Measurements from ENCODE around the gene ISG20L2.
"Not testable (repeated sequence)": the region's sequence is repeated elsewhere in the genome, so short reads cannot be mapped to it uniquely, and the experiment has no call there.

Gene ISG20L2, protein sequence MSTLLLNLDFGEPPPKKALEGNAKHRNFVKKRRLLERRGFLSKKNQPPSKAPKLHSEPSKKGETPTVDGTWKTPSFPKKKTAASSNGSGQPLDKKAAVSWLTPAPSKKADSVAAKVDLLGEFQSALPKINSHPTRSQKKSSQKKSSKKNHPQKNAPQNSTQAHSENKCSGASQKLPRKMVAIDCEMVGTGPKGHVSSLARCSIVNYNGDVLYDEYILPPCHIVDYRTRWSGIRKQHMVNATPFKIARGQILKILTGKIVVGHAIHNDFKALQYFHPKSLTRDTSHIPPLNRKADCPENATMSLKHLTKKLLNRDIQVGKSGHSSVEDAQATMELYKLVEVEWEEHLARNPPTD

DNA sequence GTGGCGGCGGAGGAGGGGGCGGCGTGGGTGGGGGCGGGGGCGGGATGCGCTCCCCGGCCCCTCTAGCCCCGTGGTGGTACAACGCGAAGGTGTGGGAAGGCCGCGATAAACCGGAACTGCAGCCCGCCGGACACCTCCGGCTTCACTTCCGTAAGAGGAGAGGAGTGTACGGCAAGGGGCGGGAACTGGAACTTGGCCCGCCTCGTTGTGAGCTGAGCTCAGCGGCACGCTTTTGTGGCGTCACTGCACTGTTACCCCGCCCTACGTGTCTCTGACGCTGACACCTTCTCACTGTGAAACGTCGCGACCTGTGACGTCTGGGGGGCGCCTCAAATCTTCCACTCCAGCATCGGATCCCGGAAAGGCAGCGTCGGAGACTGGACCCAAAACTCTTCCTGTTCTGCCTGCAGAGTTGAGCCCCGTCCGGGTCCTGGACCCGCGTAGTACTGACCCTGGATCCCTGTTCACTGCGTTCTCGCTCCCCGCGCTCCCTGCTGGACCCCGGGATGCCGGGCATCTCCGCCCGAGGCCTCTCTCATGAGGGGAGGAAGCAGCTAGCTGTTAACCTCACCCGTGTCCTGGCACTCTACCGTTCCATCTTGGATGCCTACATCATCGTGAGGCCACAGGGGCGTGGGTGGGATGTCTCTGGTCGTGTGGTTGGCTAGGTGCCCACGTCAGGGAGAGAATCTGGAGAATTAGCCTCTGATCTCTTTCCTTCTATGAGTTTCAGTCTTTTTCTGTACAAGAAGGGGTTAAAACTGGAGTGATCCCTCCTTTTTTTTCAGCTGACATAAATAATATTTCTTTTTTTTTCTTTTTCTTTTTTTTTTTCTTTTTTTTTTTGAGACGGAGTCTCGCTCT is at the start of gene ISG20L2:
TSS of gene ISG20L2 (minus strand) at position 168 of the 864 bp plus-strand sequence. CDS start 1,114 bp downstream, outside the sequence.
- peak; percentile 93 for DNase-seq (ENCODE audit: low spot score)

DNA sequence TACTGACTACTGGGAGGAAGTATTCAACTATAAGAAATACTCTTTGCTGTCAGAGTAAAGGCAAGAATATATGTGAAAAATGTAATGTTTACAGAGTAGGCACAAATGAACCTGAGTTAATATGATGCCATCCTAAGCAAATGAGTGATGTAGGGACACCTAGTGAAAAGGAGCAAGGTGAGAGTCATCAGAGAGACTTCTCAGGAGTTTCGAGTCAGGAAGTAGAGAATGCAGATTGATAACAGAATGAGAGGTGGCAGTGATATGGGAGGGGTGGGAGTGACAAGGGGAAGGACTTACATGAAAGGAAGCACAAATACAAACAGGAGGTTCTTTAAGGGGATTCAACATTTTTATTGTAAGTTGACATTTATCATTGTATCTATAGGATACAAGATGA is 49.0 kb upstream of the ISG20L2 start:
- no peak for DNase-seq (ENCODE audit: low spot score)

DNA sequence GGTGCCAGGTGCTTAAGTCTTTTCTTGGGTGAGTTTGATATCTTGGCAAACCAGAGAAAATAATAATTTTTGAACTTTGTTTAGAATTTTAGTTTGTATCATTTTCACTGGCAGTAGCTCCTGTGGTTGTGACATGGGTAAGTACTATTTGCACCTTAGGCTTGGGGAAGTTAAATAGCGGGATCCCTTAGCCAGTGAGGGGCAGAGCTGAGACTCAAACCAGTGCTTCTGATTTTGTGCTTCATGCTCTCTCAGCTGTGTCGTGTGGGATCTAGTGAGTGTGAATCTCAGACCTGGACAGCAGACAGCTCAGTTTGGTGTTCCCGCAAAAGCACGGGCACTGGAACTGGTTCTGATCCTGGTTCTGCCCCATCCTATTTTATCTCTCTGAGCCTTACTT is 48.4 kb upstream of the ISG20L2 start:
- no peak for DNase-seq (ENCODE audit: low spot score)

DNA sequence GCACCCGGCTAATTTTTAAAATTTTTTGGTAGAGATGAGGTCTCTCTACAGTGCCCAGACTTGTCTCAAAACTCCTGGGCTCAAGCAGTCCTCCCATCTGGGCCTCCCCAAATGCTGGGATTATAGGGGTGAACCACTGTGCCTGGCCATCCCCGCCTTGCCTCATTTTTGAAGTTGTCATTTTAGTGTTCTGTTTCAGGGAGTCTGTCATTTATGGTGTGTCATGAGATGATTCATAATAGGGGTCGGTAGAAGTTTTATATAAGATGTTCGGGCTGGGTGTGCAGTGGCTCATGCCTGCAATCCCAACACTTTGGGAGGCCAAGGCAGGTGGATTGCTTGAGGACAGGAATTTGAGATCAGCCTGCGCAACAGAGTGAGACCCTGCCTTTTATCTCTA is 47.2 kb upstream of the ISG20L2 start:
- DNase-seq (ENCODE audit: low spot score) = no peak

DNA sequence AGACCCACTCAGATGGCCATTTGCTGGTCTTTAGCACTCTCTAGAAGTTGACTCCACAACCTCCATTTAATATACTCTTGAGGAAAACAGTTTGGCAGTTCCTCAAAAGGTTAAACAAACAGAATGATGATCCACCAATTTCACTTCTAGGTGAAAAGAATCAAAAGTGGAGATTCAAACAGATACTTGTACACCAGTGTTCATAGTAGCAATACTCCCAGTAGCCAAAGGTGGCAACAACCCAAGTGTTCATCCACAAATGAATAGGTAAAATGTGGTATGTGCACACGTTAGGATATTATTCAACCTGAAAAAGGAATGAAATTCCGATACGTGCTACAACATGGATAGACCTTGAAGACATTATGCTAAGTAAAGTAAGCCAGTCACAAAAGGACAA is 45.0 kb upstream of the ISG20L2 start:
- DNase-seq (ENCODE audit: low spot score) = no peak

DNA sequence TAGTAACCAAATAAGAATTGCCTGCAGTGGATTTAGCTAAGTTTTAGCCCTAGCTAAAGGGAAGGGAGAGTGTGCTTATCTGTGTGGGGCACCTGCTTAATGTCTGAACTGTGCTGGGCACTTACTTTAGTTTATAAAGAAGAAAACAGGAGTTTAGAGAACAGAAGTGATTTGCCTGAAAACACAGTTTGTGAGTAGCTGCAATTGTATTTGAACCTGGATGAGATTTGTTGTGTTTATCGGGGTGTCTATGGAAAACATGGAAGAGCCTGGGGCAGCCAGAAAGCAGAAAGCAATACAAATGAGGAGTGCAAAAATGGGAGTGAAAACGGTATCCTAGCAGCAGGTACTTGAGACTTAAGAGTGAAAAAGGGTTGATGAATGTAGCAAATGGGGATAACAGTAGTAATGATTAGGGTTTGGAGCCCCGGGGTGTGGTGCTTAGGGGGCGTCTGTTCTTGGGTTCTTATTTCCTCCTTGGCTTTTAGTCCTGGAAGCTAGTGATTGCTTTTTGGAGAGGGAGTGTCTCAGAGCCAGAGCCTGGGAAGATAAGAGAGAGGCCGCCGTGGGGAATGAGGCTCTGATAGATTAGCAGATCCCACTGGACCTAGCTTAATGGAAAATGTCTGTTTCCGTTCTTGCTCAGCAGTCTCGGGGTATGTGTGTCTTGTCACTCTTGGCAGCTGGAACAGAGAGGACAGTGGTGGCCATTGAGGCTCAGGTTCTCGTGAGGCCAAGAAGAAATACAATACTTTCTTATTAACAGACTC is 44.3 kb upstream of the ISG20L2 start:
- no peak for DNase-seq (ENCODE audit: low spot score)

DNA sequence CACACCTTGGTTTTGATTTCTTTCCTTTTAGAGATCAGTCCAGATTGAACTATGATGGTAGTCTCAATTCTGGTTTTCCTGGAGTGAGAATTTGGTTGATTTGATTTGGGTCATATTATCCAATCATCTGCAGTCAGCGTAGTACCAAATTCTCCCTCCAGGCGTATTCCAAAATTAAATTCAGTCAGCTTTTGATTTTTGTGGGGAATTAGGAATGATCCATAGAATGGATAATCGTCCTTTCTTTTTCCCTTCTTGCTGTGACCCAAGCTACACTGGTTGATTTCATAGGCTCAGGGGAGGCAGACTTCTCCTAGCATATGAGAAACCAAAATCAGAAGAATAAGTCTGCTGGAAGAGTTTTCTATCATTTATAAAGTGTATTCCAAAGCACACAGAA is 43.7 kb upstream of the ISG20L2 start:
- DNase-seq (ENCODE audit: low spot score) = no peak

DNA sequence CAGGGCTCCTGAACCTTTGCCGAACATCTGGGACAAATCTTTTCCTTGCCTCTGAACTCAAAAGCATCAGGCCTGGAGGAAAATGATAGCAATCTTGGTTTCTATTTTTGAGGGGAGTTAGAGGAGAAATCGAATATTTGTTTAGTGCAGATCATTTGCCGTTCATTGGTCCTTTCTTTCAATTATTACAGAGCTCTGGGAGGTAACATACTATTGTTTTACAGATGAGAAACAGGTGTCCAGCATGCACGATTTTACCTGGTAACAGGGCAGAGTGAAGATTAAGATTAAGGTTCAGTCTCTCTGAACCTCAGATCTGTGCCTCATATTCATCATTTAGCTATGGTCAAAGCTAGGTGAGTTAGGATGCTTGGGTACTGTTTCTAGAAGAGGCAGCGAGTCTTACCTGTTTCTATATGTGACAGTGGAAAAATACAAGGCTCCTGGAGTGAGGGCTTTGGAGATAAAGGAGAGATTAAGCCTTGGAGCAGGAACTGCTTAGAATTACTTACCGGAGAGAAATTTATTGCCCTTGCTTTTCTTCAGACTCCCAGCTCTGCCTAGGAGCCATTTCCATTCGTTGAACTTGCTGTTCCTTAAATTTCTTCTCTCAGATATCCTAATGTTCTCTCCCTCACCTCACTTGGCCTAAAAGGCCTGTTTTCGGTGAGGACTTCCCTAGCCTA is 40.2 kb upstream of the ISG20L2 start:
- no peak for DNase-seq (ENCODE audit: low spot score)

DNA sequence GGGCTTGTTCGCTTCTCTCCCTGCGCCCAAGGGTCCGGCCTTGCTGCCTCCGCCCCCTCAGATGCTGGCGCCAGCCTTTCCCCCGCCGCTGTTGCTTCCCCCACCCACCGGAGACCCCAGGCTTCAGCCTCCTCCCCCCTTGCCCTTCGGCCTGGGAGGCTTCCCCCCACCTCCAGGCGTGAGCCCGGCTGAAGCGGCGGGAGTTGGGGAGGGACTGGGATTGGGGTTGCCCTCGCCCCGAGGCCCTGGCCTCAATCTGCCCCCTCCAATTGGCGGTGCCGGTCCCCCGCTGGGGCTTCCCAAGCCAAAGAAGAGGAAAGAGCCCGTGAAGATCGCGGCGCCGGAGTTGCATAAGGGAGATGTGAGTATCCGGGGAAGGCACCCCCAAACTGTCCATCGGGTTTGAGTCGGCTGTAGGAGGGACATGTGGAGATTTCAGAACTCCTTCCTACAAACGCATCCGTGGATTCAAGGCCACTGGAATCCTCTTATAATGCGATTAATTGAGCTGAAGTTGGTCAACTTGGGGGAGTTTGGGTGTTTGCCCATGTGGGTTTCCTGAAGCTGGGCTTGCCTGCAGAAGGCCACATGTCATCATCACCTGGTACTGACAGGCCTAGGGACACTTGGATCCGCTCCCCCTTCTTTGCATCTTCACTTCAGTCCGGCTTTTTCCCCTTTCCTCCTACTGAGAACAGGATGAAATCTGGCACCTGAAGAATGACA is 39.5 kb upstream of the ISG20L2 start:
- DNase-seq (ENCODE audit: low spot score) = no peak

DNA sequence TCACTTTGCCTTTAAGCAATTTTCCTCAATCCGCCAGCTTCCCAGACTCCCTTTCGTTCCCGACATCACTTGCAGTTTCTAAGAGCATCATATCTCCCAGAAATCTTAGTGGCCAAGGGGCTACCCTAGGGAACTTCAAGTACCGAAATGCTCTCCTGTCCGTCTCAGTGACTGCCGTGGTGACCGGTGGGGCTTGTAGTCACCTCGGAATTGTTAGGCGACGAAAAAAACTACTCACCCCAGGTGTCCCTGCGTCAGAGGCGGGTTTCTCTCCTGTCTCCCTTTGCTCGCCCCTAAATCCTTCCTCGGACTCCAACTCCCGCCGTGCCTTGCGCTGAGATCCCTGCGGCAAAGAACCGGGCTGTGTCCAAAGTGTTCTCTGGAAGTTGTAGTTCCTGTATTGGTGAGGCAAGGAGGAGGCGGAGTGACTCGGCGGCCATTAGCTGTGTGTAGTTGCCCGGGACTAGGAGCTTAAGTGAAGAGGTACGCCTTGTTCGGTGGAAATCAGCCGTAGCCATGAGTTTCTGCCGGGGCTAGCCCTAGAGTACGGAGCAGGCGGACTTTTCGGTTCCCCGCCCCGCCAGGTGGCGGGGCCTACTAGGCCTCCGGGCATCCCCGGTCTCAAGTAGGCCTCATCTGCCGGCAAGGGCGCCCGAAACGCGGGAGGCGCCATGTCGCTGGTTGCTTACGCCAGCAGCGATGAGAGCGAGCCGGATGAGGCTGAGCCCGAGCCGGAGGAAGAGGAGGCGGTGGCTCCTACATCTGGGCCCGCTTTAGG is 38.7 kb upstream of the ISG20L2 start, which contains the start of gene PRCC:
TSS of gene PRCC (plus strand) at position 435 of the 778 bp plus-strand sequence. CDS start at position 672, 237 bp downstream.
- peak; percentile 90 for DNase-seq (ENCODE audit: low spot score)

DNA sequence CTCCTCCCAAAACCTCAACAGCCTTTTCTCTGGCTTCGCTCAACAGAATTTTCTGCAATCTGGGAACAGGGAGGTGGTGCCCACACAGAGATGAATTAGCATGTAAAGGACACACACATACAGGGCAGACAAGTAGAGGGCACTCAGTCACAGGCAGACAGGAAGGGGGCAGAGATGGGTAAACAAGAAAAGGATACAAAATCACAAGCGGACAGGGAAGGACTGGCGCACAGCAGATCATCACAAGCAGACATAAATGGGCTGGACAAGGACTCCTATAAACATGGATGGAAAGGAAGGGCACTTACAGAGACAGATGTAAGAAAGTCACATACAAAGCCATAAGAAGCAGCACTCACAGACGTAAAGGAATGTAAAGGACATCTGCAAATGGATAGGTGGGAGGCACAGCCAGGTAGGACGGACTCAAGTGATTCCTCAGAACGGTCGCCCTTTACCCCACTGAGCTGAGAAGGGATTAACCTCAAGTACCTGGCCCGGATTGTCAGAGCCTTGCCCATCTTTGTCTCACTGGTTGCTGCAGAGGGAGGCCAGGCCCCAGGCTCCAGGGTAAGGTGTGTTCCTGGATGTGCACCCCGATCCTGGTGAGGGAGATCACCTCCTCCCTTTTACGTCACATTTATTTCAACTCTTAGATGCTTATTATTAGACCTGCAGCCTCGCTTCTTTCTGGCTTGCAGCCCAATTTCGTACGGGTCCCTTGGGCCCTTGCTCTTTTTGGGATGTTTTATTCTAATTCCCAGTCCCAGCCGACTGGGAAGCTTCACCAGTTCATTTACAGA is 37.9 kb upstream of the ISG20L2 start:
- peak; percentile 49 for DNase-seq (ENCODE audit: low spot score)

DNA sequence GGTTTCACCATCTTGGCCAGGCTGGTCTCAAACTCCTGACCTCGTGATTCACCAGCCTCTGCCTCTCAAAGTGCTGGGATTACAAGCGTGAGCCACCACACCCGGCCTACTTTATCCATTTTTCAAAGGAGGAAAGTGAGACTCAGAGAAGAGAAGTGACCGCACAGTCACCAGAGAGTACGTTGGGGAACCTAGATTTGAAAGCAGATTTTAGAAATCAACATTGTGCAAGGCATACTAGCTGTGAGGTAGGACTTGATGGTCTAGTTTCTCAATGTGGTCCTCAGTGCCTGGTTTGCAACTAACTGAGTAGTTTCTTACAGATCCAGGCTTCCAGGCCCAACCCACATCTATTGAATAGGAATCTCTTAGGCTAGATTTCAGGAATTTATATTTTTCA is 37.1 kb upstream of the ISG20L2 start:
- DNase-seq (ENCODE audit: low spot score) = no peak

DNA sequence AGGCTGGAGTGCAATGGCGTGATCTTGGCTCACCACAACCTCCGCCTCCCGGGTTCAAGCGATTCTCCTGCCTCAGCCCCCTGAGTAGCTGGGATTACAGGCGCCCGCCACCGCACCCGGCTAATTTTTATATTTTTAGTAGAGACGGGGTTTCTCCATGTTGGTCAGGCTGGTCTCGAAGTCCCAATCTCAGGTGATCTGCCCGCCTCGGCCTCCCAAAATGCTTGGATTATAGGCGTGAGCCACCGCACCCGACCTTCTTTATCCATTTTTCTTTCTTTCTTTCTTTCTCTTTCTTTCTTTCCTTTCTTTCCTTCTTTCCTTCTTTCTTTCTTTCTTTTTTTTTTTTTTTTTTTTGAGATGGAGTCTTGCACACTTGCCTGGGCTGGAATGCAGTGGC is 36.6 kb upstream of the ISG20L2 start:
- not testable (repeated sequence) for DNase-seq (ENCODE audit: low spot score)

DNA sequence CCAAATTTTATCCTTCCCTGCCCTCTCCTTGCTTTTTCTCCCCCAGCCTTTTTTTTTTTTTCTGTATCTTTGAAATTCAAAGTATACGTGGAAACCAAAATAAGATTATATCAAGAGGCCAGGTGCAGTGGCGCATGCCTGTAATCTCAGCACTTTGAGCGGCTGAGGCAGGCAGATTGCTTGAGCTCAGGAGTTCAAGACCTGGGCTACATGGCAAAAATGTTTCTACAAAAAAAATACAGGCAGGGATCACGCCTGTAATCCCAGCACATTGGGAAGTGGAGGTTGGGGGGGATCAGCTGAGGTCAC is 32.2 kb upstream of the ISG20L2 start:
- no peak for DNase-seq (ENCODE audit: low spot score)

DNA sequence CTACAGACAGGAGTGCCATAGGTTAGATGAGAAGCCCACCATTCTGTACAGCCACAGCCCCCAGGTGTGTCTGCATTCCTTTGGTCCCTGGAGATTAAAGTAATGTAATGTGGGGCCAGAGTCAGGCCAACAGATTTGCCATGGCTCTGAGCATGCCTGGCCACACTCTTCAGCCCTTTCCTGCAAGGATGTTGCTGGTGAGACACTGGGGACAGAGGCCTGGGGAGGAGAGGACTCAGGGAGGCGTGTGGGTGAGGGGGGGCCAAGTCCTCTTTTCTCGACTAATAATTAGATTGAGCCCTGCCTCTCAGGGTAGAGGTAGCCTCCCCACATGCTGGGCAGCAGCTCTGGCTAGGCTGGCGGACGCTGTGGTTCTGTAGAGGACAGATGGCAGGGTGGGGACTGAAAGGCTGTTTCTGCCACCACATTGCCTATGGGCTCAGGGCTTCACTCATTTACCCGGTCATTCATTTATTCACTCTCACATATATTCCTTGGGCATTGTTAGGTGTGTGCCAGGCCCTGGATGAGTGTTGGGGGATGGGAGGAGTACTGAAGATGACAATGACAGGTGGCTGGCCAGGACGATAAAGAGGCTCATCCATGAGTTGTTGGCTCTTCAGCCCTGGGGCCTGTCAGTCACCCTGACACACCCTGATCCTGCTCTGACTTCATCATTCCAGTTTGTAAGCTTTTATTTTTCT is 31.7 kb upstream of the ISG20L2 start:
- no peak for DNase-seq (ENCODE audit: low spot score)

DNA sequence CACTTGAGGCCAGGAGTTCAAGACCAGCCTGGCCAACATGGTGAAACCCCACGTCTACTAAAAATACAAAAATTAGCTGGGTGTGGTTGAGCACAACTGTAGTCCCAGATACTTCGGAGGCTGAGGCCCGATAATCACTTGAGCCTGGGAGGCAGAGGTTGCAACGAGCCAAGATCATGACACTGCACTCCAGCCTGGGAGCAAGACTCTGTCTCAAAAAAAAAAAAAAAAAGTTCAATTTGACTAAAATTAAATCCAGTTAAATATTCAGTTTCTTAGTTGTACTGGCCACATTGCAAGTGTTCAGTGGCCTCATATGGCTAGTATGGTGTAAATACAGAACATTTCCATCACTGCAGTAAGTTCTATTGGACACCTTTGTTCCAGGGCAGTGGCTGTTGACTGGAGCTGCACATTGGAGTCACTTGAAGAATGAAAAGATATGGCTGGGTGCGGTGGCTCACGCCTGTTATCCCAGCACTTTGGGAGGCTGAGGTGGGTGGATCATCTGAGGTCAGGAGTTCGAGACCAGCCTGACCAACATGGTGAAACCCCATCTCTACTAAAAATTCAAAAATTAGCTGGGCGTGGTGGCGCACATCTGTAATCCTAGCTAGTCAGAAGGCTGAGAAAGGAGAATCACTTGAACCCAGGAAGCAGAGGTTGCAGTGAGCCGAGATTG is 29.1 kb upstream of the ISG20L2 start:
- not testable (repeated sequence) for DNase-seq (ENCODE audit: low spot score)

DNA sequence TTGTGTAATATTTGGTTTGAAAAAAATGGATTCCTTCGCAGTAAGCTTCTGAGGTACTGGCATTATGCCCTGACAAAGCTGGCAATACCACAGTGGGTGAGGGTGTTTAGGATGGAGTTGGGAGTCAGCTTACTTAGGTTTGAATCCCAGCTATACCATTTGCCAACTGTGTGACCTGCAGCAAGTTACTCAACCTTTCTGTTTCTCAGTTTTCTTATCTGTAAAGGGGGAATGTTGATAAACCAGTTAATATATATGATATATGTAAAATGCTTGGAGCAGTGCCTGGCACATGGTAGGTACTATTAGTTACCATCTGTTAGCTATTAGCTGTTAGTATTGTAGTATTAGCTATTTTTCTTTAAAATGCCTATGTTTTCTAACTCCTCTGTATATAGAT is 27.8 kb upstream of the ISG20L2 start:
- no peak for DNase-seq (ENCODE audit: low spot score)

DNA sequence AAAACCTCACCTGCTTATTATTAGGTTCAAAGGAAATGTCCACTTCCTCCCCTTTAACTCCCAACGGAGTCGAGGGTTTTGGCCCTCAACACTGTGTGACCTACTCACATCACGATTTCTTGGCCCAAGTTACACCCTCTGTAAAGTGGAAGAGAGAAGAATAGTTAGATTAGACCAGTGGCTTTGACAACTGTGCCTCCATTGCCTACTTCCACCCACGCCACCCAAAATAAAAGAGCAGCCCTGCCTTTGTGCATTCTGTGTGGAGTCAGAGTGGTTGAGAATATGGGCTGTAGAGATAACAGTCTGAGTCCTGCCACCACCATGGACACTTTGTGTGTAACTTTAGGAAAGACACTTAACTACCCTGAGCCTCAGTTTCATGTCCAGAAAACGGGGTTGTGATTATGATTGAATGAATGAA is 27.0 kb upstream of the ISG20L2 start:
- DNase-seq (ENCODE audit: low spot score) = no peak

All from germinal center (tissue), 1 donor.